IPS-15b (cell line): Measurements from ENCODE around the gene TFDP2.

ENCODE experiments used
- H3K27me3 ChIP-seq: one replicate; pipeline ENCODE4 v1.6.1; 2013; ENCODE audit warnings: low read length; ENCODE audit not compliant: control insufficient read depth, insufficient read depth
- H3K36me3 ChIP-seq: one replicate; pipeline ENCODE4 v1.6.1; 2013; ENCODE audit warnings: low read length; ENCODE audit not compliant: control insufficient read depth, insufficient read depth
- H3K4me1 ChIP-seq: one replicate; pipeline ENCODE4 v1.6.1; 2013; ENCODE audit warnings: mild to moderate bottlenecking, low read length; ENCODE audit not compliant: control insufficient read depth, insufficient read depth
- H3K4me3 ChIP-seq: one replicate; pipeline ENCODE4 v1.5.1; 2013; ENCODE audit warnings: low read depth, low read length
- H3K9ac ChIP-seq: one replicate; pipeline ENCODE4 v1.6.1; 2013; ENCODE audit warnings: low read depth, mild to moderate bottlenecking, low read length
- H3K9me3 ChIP-seq: one replicate; pipeline ENCODE4 v1.6.1; 2013; ENCODE audit warnings: mild to moderate bottlenecking, low read length; ENCODE audit not compliant: control insufficient read depth, insufficient read depth

The TFDP2 gene

DNA sequence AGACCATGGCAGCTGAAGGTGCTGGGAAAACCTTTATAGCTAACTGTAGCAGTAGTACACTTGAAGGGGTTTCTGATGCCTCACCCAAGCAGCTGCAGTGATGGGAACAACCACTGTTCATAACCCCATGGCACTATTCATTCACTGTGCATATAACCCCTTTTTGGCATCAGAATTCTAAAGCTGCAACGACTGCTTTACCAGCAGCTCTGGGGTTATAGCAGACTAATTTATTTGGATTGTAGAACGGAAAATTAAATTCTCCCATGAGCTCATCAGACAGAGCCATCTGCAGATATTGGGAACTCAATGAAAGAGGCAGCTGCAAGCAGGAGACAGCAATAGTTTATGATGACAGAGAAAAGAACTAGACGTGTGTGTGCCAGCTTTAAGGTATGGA lies 28.6 kb downstream of the TFDP2 start:
- no peak overlapping the region for H3K4me3 ChIP-seq
- H3K9ac ChIP-seq = no peak overlapping the region
- no peaks in the 10 kb centered on the region for H3K4me1 ChIP-seq
- no peaks in the 10 kb centered on the region for H3K27me3 ChIP-seq
- H3K36me3 ChIP-seq = no peaks in the 10 kb centered on the region
- no peaks in the 10 kb centered on the region for H3K9me3 ChIP-seq

DNA sequence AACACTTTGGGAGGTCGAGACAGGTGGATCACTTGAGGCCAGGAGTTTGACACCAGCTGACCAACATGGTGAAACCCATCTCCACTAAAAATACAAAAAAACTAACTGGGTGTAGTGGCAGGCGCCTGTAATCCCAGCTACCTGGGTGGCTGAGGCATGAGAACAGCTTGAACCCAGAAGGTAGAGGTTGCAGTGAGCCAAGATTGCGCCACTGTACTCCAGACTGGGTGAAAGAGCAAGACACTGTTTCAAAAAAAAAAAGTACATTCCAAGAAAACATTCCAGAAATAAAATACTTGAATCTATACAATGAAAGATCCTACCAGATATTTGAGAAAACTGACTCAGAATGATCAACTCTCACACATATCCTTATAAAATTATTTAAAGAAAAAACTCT lies 30.4 kb downstream of the TFDP2 start:
- no peaks in the 10 kb centered on the region for H3K4me1 ChIP-seq
- no peak overlapping the region for H3K4me3 ChIP-seq

DNA sequence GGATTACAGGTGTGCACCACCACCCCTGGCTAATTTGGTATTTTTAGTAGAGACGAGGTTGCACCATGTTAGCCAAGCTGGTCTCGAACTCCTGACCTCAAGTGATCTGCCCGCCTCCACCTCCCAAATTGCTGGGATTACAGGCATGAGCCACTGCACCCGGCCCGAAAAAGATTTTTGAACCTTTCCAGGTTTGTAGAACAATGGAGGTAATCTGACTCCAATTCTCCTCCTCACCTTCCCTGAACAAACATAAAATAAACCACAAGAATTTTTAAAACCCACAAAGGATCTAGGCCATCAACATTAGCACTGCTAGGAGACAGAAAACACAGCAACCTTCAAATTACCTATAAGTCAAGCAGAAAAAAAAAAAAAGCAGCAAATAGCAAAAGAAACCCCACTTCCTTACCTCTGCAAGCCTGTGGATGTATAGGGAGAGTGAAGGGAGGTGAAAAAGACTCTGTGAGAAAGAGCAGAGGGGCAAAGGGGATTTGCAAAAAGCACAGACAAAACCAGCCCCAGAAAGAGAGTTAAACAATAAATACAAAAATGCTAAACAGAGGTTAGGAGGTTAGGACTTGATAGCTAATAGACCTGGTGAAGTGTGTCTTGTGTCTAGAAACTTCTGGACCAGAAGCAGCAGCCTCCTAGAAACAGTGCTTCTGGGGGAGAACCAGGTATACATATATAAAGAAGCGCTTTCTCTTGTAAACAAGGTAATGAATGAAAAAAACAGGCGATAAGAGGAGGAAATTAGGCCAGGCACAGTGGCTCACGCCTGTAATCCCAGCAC lies 32.1 kb downstream of the TFDP2 start:
- H3K27me3 ChIP-seq = no peaks in the 10 kb centered on the region
- H3K4me3 ChIP-seq = no peak overlapping the region
- no peaks in the 10 kb centered on the region for H3K9me3 ChIP-seq
- H3K9ac ChIP-seq = no peak overlapping the region
- no peaks in the 10 kb centered on the region for H3K36me3 ChIP-seq
- no peaks in the 10 kb centered on the region for H3K4me1 ChIP-seq

More for the DNA sequence above, 30.4 kb downstream of the TFDP2 start:
- Histone ChIP-seq H3K9ac (no peak overlapping the region), H3K27me3 (no peaks in the 10 kb centered on the region), H3K9me3 (no peaks in the 10 kb centered on the region), H3K36me3 (no peaks in the 10 kb centered on the region)

DNA sequence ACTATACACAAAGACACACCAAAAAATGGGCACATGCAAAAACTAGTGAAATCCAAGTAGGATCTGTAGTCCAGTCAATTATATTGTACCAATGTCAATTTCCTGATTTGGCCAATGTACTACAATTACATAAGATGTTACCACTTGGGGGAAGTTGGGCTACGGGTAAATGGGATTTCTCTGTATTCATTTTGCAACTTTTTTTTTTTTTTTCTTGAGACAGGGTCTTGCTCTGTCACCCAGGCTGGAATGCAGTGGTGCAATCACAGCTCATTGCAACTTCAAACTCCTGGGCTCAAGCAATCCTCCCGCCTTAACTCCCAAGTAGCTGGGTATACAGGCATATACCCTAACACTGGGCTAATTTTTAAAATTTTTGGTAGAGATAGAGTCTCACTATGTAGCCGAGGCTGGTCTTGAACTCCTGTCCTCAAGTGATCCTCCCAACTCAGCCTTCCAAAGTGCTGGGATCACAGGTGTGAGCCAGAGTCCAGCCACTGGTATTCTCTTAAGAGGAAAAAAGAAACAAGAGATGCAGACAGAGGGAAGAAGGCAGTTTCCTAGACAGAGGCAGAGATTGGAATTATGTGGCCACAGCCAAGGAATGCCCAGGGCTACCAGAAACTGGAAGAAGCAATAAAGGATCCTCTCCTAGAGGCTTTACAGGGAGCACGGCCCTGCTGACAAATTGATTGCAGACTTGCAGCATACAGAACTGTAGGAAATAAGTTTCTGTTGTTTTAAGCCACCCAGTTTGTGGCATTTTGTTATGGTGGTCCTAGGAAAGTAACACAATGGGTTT lies 33.3 kb downstream of the TFDP2 start:
- H3K4me3 ChIP-seq = no peak overlapping the region
- no peaks in the 10 kb centered on the region for H3K9me3 ChIP-seq
- H3K9ac ChIP-seq = no peak overlapping the region
- H3K4me1 ChIP-seq = no peaks in the 10 kb centered on the region
- no peaks in the 10 kb centered on the region for H3K27me3 ChIP-seq
- no peaks in the 10 kb centered on the region for H3K36me3 ChIP-seq

DNA sequence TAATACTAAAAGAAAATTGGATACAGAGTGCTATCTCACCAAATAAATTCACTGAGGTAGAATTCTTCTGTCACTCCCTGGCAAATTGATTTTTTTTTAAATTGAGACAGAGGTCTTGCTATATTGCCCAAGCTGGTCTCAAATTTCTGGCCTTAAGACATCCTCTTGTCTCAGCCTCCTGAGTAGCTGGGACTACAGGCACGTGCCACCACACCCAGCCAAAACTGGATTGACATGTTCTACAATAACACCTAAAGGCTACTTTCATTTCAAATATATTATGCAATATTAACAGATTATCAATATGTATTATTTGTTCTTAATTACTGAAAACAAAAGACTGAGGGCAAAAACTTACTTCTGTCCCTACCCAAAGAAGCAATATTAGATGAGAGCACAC lies 36.7 kb downstream of the TFDP2 start:
- no peaks in the 10 kb centered on the region for H3K9me3 ChIP-seq
- no peak overlapping the region for H3K9ac ChIP-seq
- H3K36me3 ChIP-seq = no peaks in the 10 kb centered on the region
- H3K27me3 ChIP-seq = no peaks in the 10 kb centered on the region
- H3K4me1 ChIP-seq = no peaks in the 10 kb centered on the region
- H3K4me3 ChIP-seq = no peak overlapping the region

DNA sequence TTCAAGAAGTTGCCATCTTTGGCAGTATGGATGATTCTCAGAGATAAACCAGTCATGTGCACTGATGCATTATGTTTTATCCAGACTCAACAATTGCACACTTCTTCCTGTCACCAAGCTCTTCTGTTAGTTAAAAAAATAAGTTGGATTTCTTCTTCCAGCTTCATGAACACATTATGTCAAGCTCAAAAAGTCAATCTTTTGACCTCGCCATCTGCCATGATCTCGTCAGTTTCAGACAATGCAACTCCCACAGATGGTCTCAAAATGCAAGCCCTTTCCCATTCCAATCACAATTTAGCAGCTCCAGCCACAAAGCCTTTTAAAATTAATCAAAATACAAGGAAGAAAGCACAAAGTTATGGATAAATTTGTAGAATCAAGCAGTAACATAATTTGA lies 42.8 kb downstream of the TFDP2 start:
- no peaks in the 10 kb centered on the region for H3K9me3 ChIP-seq
- H3K4me1 ChIP-seq = no peaks in the 10 kb centered on the region
- H3K9ac ChIP-seq = no peak overlapping the region
- H3K36me3 ChIP-seq = no peaks in the 10 kb centered on the region
- no peak overlapping the region for H3K4me3 ChIP-seq
- no peaks in the 10 kb centered on the region for H3K27me3 ChIP-seq

DNA sequence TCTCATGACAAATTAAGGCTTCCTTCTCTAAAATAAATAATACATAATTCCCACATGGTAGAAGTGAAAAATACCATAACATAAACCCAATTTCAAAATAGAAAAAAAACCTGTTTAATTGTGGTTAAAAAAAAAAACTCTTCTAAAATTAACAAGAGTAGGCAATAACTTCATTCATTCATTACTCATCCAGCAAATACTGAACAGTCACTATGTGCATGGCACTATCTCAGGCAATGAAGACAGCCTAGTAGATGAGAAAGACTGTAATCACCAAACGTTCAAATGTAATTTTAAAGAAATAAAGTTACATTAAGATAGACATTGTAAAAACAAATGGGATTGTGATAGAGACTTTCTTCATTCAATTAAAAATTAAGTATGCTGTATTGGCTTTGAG lies 43.4 kb downstream of the TFDP2 start:
- Histone ChIP-seq H3K4me3 (no peak overlapping the region), H3K4me1 (no peaks in the 10 kb centered on the region), H3K9ac (no peak overlapping the region), H3K36me3 (no peaks in the 10 kb centered on the region), H3K9me3 (no peaks in the 10 kb centered on the region), H3K27me3 (no peaks in the 10 kb centered on the region)

DNA sequence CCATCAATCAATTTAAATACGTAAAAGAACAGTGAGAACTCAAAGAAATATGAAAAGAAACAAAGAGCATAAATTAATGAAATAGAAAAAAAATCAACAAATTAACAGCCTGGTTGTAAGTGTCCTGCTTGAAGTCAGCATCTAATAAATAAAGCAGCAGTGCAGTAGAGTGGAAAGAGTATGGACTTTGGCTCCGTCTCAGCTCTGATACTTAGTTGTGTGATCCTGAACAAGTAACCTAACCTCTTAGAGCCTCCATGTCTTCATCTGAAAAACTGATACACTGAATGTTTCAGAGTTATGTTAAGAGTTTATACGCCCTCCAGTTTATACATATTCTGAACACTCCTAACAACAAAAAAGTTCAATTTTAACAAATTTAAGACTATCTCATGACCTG lies 44.6 kb downstream of the TFDP2 start:
- Histone ChIP-seq H3K36me3 (no peaks in the 10 kb centered on the region), H3K27me3 (no peaks in the 10 kb centered on the region), H3K9ac (no peak overlapping the region), H3K4me1 (no peaks in the 10 kb centered on the region), H3K9me3 (no peaks in the 10 kb centered on the region), H3K4me3 (no peak overlapping the region)

DNA sequence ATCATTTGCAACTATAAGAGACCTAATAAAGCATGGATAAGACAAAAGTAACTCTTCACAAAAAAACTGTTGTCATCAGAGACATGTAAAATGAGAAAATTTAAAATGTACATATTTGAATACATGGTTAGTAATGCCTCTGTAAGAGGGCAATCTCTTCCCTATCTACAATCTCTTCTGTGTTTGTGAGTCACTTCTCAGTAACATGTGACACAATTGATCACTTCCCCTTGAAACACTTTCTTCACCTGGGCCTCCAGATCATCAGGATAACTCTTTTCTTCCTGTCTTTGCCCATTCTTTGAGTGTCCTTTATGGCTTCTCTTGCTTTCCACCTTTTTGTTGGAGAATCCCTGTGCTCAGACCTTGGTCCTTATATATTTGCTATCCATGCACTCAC lies 50.4 kb downstream of the TFDP2 start:
- no peaks in the 10 kb centered on the region for H3K27me3 ChIP-seq
- no peaks in the 10 kb centered on the region for H3K4me1 ChIP-seq
- H3K36me3 ChIP-seq = no peaks in the 10 kb centered on the region
- no peaks in the 10 kb centered on the region for H3K9me3 ChIP-seq
- no peak overlapping the region for H3K4me3 ChIP-seq
- no peak overlapping the region for H3K9ac ChIP-seq

DNA sequence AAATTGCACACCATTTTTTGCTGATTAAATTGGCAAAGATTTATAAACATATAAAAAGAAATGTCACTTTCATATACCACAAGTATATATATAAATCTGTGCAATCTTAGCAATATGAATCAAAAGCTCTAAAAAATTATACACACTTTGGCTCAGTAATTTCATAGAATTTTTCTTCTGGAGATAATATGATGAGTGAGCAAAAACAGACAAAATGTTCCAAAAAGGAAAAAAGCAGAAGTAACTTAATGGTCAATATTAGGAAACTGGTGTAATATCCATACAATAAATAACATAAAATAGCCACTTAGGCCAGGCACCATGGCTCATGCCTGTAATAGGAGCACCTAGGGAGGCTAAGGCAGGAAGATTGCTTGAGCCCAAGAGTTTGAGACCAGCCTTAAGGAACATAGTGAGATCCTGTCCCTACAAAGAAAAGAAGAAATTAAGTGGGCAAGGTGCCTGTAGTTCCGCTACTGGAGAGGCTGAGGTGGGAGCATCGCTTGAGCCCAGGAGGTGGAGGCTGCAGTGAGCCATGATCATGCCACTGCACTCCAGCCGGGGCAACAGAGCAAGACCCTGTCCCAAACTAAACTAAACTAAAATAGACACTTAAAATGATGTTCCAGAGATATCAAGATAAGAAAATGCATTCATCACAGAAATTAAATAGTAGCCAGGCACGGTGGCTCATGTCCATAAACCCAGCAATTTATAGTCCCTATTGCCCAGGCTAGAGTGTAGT lies 52.1 kb downstream of the TFDP2 start:
- H3K36me3 ChIP-seq = no peaks in the 10 kb centered on the region
- no peak overlapping the region for H3K4me3 ChIP-seq
- no peak overlapping the region for H3K9ac ChIP-seq
- no peaks in the 10 kb centered on the region for H3K4me1 ChIP-seq
- no peaks in the 10 kb centered on the region for H3K27me3 ChIP-seq
- no peaks in the 10 kb centered on the region for H3K9me3 ChIP-seq

DNA sequence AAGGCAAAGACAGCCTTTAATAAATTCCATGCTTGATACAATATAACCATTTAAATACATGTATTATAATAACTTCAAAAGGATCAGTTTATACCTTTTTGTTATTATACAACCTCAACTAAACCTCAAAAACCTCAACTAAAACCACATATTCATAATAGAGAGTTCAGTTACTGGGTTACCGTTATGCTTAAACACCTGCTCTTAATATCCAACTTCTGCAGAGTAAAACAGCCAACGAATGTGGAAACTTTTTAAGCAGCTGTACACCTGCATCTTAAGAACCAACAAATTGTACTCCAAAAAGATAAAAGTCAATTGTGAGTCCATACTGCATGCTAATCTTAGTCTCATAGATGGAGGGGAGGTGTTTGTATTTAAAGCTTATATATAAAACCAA lies 53.5 kb downstream of the TFDP2 start:
- Histone ChIP-seq H3K4me3 (no peak overlapping the region), H3K9ac (no peak overlapping the region), H3K27me3 (no peaks in the 10 kb centered on the region), H3K9me3 (no peaks in the 10 kb centered on the region), H3K4me1 (no peaks in the 10 kb centered on the region), H3K36me3 (no peaks in the 10 kb centered on the region)
